Sigmoid colon (tissue), 4 donors: ENCODE measurements around the gene CD27.

ENCODE experiments used
- CTCF ChIP-seq, 4 experiments: fragments of 450-650 bp in 3 of 4; fragments of 200-600 bp in 1 of 4; IDR thresholded peaks; one replicate each; pipeline ENCODE4 v1.5.1; 2016 to 2019; ENCODE audit warnings: antibody characterized with exemption in 4 of 4, mild to moderate bottlenecking in 3 of 4, moderate library complexity in 2 of 4
- EP300 ChIP-seq, 4 donors: sonication (generic); formaldehyde crosslinking; IDR thresholded peaks; one replicate each; pipeline ENCODE4 v1.6.1; 2017; ENCODE audit warnings: antibody characterized with exemption in 4 of 4

GRCh38 chr12:6458281-6459003, 13.7 kb downstream of the CD27 start:
- TF ChIP-seq CTCF (IDR thresholded peaks at IDR 0.05) (no peak), EP300 (IDR thresholded peaks at IDR 0.05) (no peak)
